Parathyroid adenoma (tissue), 2 donors: ENCODE data around the gene MTHFR.

Source experiments
- H2AFZ ChIP-seq: fragments of 300-600 bp; sonication (generic); one replicate; pipeline ENCODE4 v1.7.0; 2017; ENCODE audit warnings: antibody characterized with exemption, mild to moderate bottlenecking
- H3K27ac ChIP-seq: fragments of 300-600 bp; sonication (generic); one replicate; pipeline ENCODE4 v1.7.0; 2017
- H3K27me3 ChIP-seq: fragments of 300-600 bp; sonication (generic); one replicate; pipeline ENCODE4 v1.7.0; 2017; ENCODE audit warnings: low read length; ENCODE audit not compliant: control insufficient read depth, insufficient read depth
- H3K36me3 ChIP-seq: fragments of 300-600 bp; sonication (generic); one replicate; pipeline ENCODE4 v1.7.0; 2017; ENCODE audit warnings: low read length; ENCODE audit not compliant: control insufficient read depth, insufficient read depth
- H3K4me1 ChIP-seq: fragments of 300-600 bp; sonication (generic); one replicate; pipeline ENCODE4 v1.7.0; 2017; ENCODE audit warnings: control low read depth
- H3K4me2 ChIP-seq: fragments of 300-600 bp; sonication (generic); one replicate; pipeline ENCODE4 v1.7.0; 2017; ENCODE audit warnings: low read length
- H3K4me3 ChIP-seq: fragments of 300-600 bp; sonication (generic); one replicate; pipeline ENCODE4 v1.7.0; 2017; ENCODE audit warnings: low read depth, low read length
- H3K79me2 ChIP-seq: fragments of 300-600 bp; sonication (generic); one replicate; pipeline ENCODE4 v1.7.0; 2017; ENCODE audit warnings: control low read depth
- H3K9ac ChIP-seq: fragments of 300-600 bp; sonication (generic); one replicate; pipeline ENCODE4 v1.7.0; 2017; ENCODE audit warnings: mild to moderate bottlenecking
- H3K9me3 ChIP-seq: fragments of 300-600 bp; sonication (generic); one replicate; pipeline ENCODE4 v1.7.0; 2017; ENCODE audit warnings: low read length; ENCODE audit not compliant: control insufficient read depth
- CTCF ChIP-seq: fragments of 300-600 bp; sonication (generic); IDR thresholded peaks from one replicate; pipeline ENCODE4 v1.7.0; 2017; ENCODE audit warnings: antibody characterized with exemption, mild to moderate bottlenecking
- donor health status: primary hyperparathyroidism.

The MTHFR gene

GRCh38 chr1:11782127-11782708 is 23.5 kb downstream of the MTHFR start:
- TF ChIP-seq CTCF: no peak
- Histone ChIP-seq H3K36me3 (no peaks in the 10 kb centered on the region), H3K27me3 (no peaks in the 10 kb centered on the region), H2AFZ (no peak overlapping the region), H3K4me3 (no peak overlapping the region), H3K4me1 (peaks cover 7% of the 10 kb centered on the region), H3K9me3 (no peaks in the 10 kb centered on the region), H3K27ac (no peak overlapping the region), H3K9ac (no peak overlapping the region), H3K4me2 (no peak overlapping the region), H3K79me2 (no peaks in the 10 kb centered on the region)

- H2AFZ ChIP-seq: no peak overlapping the region
- H3K4me1 ChIP-seq: peaks cover 3% of the 10 kb centered on the region
- H3K4me3 ChIP-seq: no peak overlapping the region
- H3K79me2 ChIP-seq: no peaks in the 10 kb centered on the region
- H3K4me2 ChIP-seq: no peak overlapping the region
- H3K9ac ChIP-seq: no peak overlapping the region
- H3K27ac ChIP-seq: no peak overlapping the region
- no peaks in the 10 kb centered on the region for H3K36me3 ChIP-seq
- no peaks in the 10 kb centered on the region for H3K9me3 ChIP-seq
- H3K27me3 ChIP-seq: no peaks in the 10 kb centered on the region
- TF ChIP-seq CTCF: no peak
These were observed 24.5 kb downstream of the MTHFR start for GRCh38 chr1:11781297-11781696.

GRCh38 chr1:11780380-11781147 is 25.2 kb downstream of the MTHFR start:
- TF ChIP-seq CTCF: no peak
- Histone ChIP-seq H3K27ac (no peak overlapping the region), H3K27me3 (no peaks in the 10 kb centered on the region), H3K79me2 (no peaks in the 10 kb centered on the region), H2AFZ (no peak overlapping the region), H3K4me1 (peaks cover 2% of the 10 kb centered on the region), H3K36me3 (no peaks in the 10 kb centered on the region), H3K4me2 (no peak overlapping the region), H3K9me3 (no peaks in the 10 kb centered on the region), H3K9ac (no peak overlapping the region), H3K4me3 (no peak overlapping the region)

GRCh38 chr1:11779715-11780379 is 25.9 kb downstream of the MTHFR start:
- no peaks in the 10 kb centered on the region for H3K9me3 ChIP-seq
- H3K4me1 ChIP-seq: no peaks in the 10 kb centered on the region
- no peak overlapping the region for H2AFZ ChIP-seq
- no peak overlapping the region for H3K4me2 ChIP-seq
- no peaks in the 10 kb centered on the region for H3K27me3 ChIP-seq
- H3K9ac ChIP-seq: no peak overlapping the region
- TF ChIP-seq CTCF: no peak
- no peak overlapping the region for H3K27ac ChIP-seq
- no peak overlapping the region for H3K4me3 ChIP-seq
- no peaks in the 10 kb centered on the region for H3K79me2 ChIP-seq
- H3K36me3 ChIP-seq: no peaks in the 10 kb centered on the region
